ENCODE results near the gene HOXA6.
A peak's percentile ranks its signal among the peaks of the same experiment; 100 is the strongest.

Gene HOXA6

DNA sequence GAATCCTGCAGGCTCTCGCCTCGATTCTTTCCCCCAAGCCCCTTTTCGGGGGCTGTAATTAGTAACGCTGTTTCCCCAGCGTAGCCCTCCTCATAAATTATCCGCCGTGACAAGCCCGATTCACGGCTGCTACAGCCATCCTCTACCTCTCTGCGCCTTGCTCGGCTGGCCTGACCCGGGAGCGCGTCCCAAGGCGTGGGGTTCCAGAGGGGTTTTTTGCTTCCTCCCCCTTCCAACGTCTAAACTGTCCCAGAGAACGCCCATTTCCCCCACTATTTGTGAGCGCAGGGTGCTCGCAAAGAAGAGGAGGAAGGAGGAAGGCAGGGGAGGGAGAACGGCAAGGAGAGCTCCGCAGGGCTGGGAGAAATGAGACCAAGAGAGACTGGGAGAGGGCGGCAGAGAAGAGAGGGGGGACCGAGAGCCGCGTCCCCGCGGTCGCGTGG lies 5.0 kb downstream of the HOXA6 start:
- H3K4me3 ChIP-seq (ENCODE audit: low read depth in 1 of 2, low read length in 2 of 2), result peak overlapping the region; percentile 83 to 91
- H3K27me3 ChIP-seq (ENCODE audit: low read depth, low read length), result peaks cover 12% of the 10 kb centered on the region
- H3K9me3 ChIP-seq (ENCODE audit: control insufficient read depth in 1 of 2, low read length in 2 of 2), result no peaks in the 10 kb centered on the region
- no peaks in the 10 kb centered on the region for H3K36me3 ChIP-seq (ENCODE audit: control insufficient read depth in 1 of 2, insufficient read depth in 2 of 2, low read length in 2 of 2)
- peak overlapping the region; percentile 97 for H3K27ac ChIP-seq (ENCODE audit: low read length)
- H3K4me1 ChIP-seq (ENCODE audit: control insufficient read depth in 1 of 2, insufficient read depth in 2 of 2, low read length in 2 of 2), result peaks cover 4 to 7% of the 10 kb centered on the region in 2 donors

DNA sequence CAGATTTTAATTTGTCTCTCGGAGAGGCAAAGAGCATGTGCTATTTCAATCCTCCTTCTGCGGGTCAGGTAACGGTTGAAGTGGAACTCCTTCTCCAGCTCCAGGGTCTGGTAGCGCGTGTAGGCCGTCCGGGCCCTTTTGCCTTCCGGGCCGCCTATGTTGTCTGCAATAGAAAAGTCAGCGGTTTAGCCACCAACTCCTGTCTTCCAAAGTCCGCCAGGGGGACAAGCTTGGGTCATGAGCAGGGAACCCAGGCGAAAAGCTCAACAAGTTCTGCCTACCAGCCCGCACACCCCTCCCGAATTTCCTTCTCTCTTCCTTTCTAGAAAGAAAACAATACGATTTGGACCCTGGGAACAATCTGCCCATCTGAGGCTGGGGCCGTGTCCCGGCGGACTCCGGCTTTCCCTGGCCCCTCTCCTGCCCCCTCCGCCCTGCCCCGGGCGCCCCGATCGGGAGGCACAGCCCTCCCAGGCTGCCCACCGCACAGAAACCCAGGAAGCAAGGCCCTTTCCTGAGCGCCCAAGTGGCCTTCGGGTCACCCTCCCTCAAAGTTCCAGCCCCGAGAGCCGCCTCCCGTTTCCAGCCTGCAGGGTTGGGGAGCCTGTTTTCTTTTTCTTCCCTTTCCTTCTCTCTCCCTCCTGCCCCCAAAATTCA lies 5.5 kb downstream of the HOXA6 start:
- Histone ChIP-seq H3K36me3 (ENCODE audit: control insufficient read depth in 1 of 2, insufficient read depth in 2 of 2, low read length in 2 of 2) (no peaks in the 10 kb centered on the region), H3K27me3 (ENCODE audit: low read depth, low read length) (peaks cover 7% of the 10 kb centered on the region), H3K27ac (ENCODE audit: low read length) (peak overlapping the region; percentile 97), H3K4me1 (ENCODE audit: control insufficient read depth in 1 of 2, insufficient read depth in 2 of 2, low read length in 2 of 2) (peaks cover 4 to 7% of the 10 kb centered on the region in 2 donors), H3K4me3 (ENCODE audit: low read depth in 1 of 2, low read length in 2 of 2) (peak overlapping the region; percentile 83 to 91), H3K9me3 (ENCODE audit: control insufficient read depth in 1 of 2, low read length in 2 of 2) (no peaks in the 10 kb centered on the region)

DNA sequence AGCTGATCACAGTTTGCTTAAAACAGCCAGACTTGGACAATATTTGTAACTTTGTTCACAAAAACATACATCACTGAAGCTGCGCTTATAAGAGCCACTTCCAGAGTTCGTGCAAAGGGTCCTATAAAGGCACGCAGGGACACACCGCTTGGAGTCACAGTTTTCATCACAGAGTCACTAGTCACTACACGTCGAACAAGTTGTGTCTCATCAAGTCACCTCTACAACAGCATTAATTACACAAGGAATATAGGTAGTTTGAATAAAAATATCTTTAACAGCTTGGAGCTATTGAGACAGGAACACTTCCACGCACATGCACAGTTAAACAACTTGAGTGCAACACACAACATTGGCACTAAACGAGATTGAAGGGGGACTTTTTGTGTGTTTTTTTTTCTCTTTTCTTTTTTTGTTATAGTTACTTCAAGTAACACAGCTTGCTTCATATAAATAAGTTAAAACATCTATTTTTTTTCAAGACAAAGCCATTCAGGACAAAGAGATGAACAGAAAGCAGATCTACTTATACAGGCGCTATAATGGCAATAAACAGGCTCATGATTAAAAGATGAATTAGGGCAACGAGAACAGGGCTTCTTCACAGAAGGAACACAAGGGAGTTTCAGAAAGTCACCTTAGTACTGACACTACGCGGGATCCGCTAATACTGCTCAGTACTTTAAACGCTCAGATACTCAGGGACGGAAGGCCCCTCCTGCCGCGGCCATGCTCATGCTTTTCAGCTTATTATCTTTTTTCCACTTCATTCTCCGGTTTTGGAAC lies 6.2 kb downstream of the HOXA6 start:
- Histone ChIP-seq H3K27me3 (ENCODE audit: low read depth, low read length) (peaks cover 4% of the 10 kb centered on the region), H3K4me1 (ENCODE audit: control insufficient read depth in 1 of 2, insufficient read depth in 2 of 2, low read length in 2 of 2) (peaks cover 4 to 7% of the 10 kb centered on the region in 2 donors), H3K9me3 (ENCODE audit: control insufficient read depth in 1 of 2, low read length in 2 of 2) (no peaks in the 10 kb centered on the region), H3K27ac (ENCODE audit: low read length) (peak overlapping the region; percentile 97), H3K36me3 (ENCODE audit: control insufficient read depth in 1 of 2, insufficient read depth in 2 of 2, low read length in 2 of 2) (no peaks in the 10 kb centered on the region), H3K4me3 (ENCODE audit: low read depth in 1 of 2, low read length in 2 of 2) (peak overlapping the region; percentile 83 to 91)

DNA sequence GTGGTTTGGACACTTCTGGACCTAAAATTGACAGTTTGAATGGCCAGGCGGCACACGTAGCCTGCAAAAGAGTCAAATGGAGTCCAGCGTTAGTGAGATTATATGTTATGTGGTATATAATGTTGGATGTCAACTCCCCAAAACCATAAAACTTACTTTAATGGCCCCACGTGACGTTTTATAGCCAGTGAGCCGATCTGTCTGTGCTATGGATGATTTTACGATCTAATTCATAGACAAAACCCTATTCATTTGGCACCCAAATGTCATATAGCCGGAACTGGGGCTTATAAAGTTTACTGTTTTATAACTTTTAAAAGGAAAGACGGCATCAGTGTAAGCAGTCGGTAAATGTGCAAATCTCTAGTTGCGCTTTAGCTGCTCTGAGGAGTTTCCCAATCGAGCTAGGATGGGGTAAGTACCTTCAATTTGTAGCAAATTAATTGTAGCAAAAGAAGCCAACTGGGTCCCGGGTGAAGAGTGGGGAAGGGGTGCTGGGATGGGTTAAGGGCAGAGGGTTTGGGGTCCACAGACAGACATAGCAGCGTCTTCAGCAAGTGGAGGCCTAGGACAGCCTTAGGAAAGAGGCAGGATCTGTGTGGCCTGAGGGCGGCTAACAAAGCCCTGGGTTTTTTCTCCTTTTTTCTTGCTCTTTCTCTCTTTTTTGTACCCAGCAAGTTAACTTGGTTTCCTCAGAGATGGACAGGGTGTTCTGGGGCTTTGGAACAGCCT lies 7.3 kb downstream of the HOXA6 start:
- Histone ChIP-seq H3K27ac (ENCODE audit: low read length) (peak overlapping the region; percentile 97), H3K36me3 (ENCODE audit: control insufficient read depth in 1 of 2, insufficient read depth in 2 of 2, low read length in 2 of 2) (no peaks in the 10 kb centered on the region), H3K4me1 (ENCODE audit: control insufficient read depth in 1 of 2, insufficient read depth in 2 of 2, low read length in 2 of 2) (peaks cover 13 to 17% of the 10 kb centered on the region in 2 donors), H3K27me3 (ENCODE audit: low read depth, low read length) (peaks cover 4% of the 10 kb centered on the region), H3K9me3 (ENCODE audit: control insufficient read depth in 1 of 2, low read length in 2 of 2) (no peaks in the 10 kb centered on the region), H3K4me3 (ENCODE audit: low read depth in 1 of 2, low read length in 2 of 2) (peak overlapping the region; percentile 83 to 91)

DNA sequence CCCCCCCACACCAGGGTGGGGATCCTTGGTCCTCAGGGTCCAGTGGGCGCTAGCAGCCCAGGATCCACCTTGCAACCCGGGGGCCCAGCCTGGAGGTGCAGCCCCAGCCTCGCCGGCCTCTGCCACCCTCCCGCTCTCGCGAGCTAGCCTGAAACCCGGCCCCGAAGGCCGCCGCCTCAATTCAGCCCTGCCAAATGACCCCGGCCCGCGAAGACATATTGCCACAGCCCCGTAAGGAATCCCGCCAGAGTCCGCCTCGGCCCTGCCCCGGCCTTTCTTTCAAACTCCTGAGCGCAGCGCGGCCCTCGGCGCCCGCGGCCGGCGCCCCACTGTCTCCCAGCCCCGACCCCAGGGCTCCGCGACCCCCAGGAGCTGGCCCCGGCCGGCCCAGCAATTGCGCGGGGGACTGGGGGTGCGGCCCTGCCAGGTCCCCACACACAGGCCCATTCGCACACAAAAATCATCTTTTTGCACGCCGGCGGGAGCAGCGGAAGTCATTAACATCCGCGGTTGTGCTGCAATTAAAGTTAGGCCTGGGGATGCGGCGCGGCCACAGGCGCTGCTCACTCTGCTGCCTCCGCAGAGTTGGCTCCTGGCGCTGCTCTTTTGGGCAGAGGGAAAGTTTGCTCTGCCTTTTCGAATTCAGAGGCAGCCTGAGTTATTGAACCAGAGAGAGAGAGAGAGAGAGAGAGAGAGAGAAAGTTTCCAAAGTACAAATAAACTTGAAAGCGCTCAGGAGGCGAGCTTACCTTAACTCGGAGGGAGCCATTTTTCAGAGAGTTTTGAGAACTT lies 8.0 kb downstream of the HOXA6 start:
- Histone ChIP-seq H3K4me1 (ENCODE audit: control insufficient read depth in 1 of 2, insufficient read depth in 2 of 2, low read length in 2 of 2) (peaks cover 21 to 24% of the 10 kb centered on the region in 2 donors), H3K27ac (ENCODE audit: low read length) (peak overlapping the region; percentile 97), H3K9me3 (ENCODE audit: control insufficient read depth in 1 of 2, low read length in 2 of 2) (no peaks in the 10 kb centered on the region), H3K4me3 (ENCODE audit: low read depth in 1 of 2, low read length in 2 of 2) (peak overlapping the region; percentile 83 to 91), H3K27me3 (ENCODE audit: low read depth, low read length) (peaks cover 2% of the 10 kb centered on the region), H3K36me3 (ENCODE audit: control insufficient read depth in 1 of 2, insufficient read depth in 2 of 2, low read length in 2 of 2) (no peaks in the 10 kb centered on the region)

DNA sequence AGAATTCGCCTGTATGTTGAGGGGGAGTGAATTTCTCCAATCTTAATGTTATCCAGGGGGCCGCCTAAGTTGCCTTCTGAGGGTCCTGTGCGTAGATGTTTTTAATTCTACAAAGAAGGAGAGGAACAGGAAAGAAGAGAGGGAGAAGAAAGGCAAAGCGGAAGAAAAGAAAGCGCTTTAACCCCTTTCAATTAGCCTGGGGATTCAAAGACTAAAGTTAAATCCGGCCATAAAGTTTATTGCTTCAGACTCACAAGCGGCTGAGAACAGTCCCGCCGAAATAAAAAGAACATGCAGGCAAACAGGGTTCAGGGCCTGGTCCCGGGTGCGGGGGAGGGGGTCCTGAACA lies 8.6 kb downstream of the HOXA6 start:
- Histone ChIP-seq H3K4me3 (ENCODE audit: low read depth in 1 of 2, low read length in 2 of 2) (peak overlapping the region; percentile 83 to 91), H3K36me3 (ENCODE audit: control insufficient read depth in 1 of 2, insufficient read depth in 2 of 2, low read length in 2 of 2) (no peaks in the 10 kb centered on the region), H3K4me1 (ENCODE audit: control insufficient read depth in 1 of 2, insufficient read depth in 2 of 2, low read length in 2 of 2) (peaks cover 26 to 27% of the 10 kb centered on the region in 2 donors), H3K27ac (ENCODE audit: low read length) (peak overlapping the region; percentile 97), H3K27me3 (ENCODE audit: low read depth, low read length) (no peaks in the 10 kb centered on the region), H3K9me3 (ENCODE audit: control insufficient read depth in 1 of 2, low read length in 2 of 2) (no peaks in the 10 kb centered on the region)

DNA sequence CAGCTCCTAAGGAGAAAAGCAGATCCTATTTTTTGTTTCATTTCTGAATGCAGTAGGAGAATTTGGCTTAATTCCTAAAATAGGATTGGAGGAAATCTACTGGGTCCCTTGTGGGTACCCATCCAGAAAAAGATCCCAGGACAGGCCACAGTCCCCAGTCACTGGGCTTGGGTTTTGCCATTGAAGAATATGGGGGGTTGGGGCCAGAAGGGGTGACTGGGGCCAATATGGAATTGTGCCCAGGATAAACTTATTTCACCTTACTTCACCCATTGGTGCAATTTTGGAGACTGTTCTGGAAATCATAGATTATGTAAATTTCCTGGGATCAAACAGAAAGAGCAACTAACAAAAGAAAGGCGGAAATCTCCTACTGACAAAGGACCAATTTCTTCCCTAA lies 9.1 kb downstream of the HOXA6 start:
- Histone ChIP-seq H3K9me3 (ENCODE audit: control insufficient read depth in 1 of 2, low read length in 2 of 2) (no peaks in the 10 kb centered on the region), H3K27me3 (ENCODE audit: low read depth, low read length) (no peaks in the 10 kb centered on the region), H3K36me3 (ENCODE audit: control insufficient read depth in 1 of 2, insufficient read depth in 2 of 2, low read length in 2 of 2) (no peaks in the 10 kb centered on the region), H3K4me1 (ENCODE audit: control insufficient read depth in 1 of 2, insufficient read depth in 2 of 2, low read length in 2 of 2) (peaks cover 29 to 32% of the 10 kb centered on the region in 2 donors), H3K27ac (ENCODE audit: low read length) (peak overlapping the region; percentile 97), H3K4me3 (ENCODE audit: low read depth in 1 of 2, low read length in 2 of 2) (peak overlapping the region; percentile 83 to 91)

DNA sequence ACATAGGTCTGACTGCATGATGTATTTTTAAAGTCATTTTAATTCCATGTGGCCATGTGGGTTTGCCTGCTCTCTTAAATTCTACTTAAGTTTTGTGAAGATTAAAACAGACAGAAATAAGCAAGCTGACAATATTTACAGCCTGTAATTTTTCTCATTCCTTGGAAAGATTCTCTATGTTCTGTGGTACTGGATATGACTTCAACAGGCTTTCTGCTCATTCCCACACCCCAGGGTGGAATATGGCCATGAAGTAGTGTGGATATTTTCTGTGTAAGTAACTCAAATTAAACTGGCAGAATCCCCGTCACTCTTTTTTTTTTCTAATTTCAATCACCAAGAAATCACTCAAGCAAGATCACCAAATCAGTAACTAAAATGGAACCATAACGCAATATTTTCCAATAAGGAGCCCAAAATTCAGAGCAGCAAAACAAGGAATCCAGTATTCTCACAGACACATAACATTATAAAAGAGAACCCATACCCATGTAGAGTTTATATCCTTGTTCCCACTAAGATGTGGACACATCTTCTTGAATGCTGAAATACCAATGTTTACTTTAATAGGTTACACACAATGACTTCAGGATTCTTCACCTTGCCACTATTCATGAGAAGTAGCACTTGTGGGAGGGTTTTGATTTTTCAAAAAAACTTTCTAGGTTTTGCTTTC lies 9.8 kb downstream of the HOXA6 start:
- Histone ChIP-seq H3K9me3 (ENCODE audit: control insufficient read depth in 1 of 2, low read length in 2 of 2) (no peaks in the 10 kb centered on the region), H3K4me3 (ENCODE audit: low read depth in 1 of 2, low read length in 2 of 2) (peak overlapping the region; percentile 83 to 91), H3K36me3 (ENCODE audit: control insufficient read depth in 1 of 2, insufficient read depth in 2 of 2, low read length in 2 of 2) (no peaks in the 10 kb centered on the region), H3K27me3 (ENCODE audit: low read depth, low read length) (no peaks in the 10 kb centered on the region), H3K27ac (ENCODE audit: low read length) (peak overlapping the region; percentile 97), H3K4me1 (ENCODE audit: control insufficient read depth in 1 of 2, insufficient read depth in 2 of 2, low read length in 2 of 2) (peaks cover 32 to 36% of the 10 kb centered on the region in 2 donors)

DNA sequence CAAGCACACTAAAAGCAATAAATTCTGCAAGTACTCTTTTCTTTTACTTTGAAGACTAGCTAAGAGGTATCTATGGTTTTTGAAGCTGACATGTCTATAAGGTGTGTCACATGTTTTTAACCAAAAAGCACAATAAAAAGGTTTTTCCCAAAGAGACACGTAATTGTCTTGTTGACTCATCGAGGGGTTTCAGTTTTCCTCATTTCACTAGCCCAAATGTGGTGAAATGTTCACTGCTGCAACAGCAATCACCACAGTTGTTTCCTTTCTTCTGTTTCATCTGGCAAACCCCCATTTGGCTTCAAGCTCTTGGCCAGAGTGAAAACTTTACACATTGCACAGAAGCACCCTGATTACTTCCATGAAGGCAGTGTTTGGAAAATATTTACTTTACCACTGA lies 13.2 kb downstream of the HOXA6 start:
- H3K27me3 ChIP-seq (ENCODE audit: low read depth, low read length), result no peaks in the 10 kb centered on the region
- peaks cover 29 to 39% of the 10 kb centered on the region in 2 donors for H3K4me1 ChIP-seq (ENCODE audit: control insufficient read depth in 1 of 2, insufficient read depth in 2 of 2, low read length in 2 of 2)
- H3K27ac ChIP-seq (ENCODE audit: low read length), result peak overlapping the region; percentile 61

DNA sequence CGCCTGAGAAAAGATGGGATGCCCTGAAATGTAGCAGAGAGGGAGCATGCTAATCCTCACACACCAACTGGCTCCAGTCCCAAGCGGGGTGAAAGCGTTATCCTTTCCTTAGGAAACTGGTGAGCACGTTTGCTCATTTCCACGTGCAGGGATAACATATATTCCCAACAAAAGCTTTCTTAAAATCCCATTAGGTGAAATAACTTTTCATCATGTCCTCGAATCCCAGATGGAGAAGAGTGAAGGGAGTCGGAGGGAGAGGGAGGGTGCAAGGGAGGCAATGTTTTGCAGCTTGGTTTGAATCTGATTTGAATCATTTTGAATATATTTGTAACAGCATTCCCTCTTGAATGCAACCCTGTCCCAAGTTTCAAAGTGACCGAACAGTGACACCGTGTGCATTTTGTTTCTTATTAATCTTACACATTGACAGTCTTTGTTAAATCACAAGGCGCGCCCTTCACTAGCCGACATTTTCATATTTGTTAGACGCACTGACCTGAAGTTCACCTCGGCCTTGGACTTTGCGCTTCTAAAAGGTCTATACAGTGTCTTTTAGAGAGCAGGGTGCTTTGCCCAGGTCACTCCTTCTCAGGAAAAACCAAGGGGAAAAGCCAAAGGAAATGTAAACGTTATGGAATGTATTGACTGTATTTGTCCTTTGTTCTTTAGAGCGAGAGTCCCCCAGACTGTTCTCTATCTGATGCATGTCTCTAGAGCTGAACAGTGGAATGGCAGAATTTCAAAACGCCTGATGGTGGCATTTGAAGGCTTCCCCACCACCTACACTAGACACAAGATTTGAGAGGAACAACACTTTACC lies 14.0 kb downstream of the HOXA6 start:
- no peaks in the 10 kb centered on the region for H3K9me3 ChIP-seq (ENCODE audit: control insufficient read depth in 1 of 2, low read length in 2 of 2)
- no peak overlapping the region for H3K4me3 ChIP-seq (ENCODE audit: low read depth in 1 of 2, low read length in 2 of 2)
- H3K36me3 ChIP-seq (ENCODE audit: control insufficient read depth in 1 of 2, insufficient read depth in 2 of 2, low read length in 2 of 2), result no peaks in the 10 kb centered on the region
- H3K4me1 ChIP-seq (ENCODE audit: control insufficient read depth in 1 of 2, insufficient read depth in 2 of 2, low read length in 2 of 2), result peaks cover 29 to 43% of the 10 kb centered on the region in 2 donors
- H3K27ac ChIP-seq (ENCODE audit: low read length), result peak overlapping the region; percentile 61
- no peaks in the 10 kb centered on the region for H3K27me3 ChIP-seq (ENCODE audit: low read depth, low read length)

More for the DNA sequence above, 13.2 kb downstream of the HOXA6 start:
- Histone ChIP-seq H3K4me3 (ENCODE audit: low read depth in 1 of 2, low read length in 2 of 2) (no peak overlapping the region), H3K9me3 (ENCODE audit: control insufficient read depth in 1 of 2, low read length in 2 of 2) (no peaks in the 10 kb centered on the region), H3K36me3 (ENCODE audit: control insufficient read depth in 1 of 2, insufficient read depth in 2 of 2, low read length in 2 of 2) (no peaks in the 10 kb centered on the region)
